ENCODE data around the gene SLC5A4.
"Not testable (repeated sequence)": the region's sequence is repeated elsewhere in the genome, so short reads cannot be mapped to it uniquely, and the experiment has no call there.

GRCh38 chr22:32193346-32193745, 61.8 kb downstream of the SLC5A4 start:
- not testable (repeated sequence) for TF ChIP-seq EZH2 (IDR thresholded peaks at IDR 0.05; ENCODE audit: low read depth); CTCF (conservative IDR thresholded peaks at IDR 0.05)
